Measurements from ENCODE around the gene COX5A.
"Not testable (repeated sequence)": the region's sequence is repeated elsewhere in the genome, so short reads cannot be mapped to it uniquely, and the experiment has no call there.

COX5A gene

DNA sequence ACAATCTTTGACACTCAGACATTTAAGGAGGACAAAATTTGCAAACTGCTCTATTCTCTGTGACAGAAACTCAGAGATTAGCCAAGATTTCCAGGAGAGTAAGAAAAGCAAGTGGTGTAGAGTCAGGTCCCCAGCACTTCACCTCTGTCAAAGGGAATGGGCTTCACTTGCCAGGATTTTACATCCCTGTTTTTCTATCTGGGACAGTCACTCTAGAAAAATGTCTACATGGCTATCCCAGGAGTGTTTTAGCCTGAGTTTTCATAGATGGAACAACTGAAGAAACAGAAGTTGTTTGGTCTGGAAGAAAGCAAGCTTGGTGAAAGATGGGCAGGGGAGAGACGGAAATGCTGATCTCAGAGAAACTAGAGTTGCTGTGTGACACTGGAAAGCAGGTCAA lies 34.2 kb downstream of the COX5A start:
- in situ Hi-C loops (cut with HindIII; ENCODE audit: low sequenced_read_pairs), result no loop called here
- TF ChIP-seq, protein P1, sequence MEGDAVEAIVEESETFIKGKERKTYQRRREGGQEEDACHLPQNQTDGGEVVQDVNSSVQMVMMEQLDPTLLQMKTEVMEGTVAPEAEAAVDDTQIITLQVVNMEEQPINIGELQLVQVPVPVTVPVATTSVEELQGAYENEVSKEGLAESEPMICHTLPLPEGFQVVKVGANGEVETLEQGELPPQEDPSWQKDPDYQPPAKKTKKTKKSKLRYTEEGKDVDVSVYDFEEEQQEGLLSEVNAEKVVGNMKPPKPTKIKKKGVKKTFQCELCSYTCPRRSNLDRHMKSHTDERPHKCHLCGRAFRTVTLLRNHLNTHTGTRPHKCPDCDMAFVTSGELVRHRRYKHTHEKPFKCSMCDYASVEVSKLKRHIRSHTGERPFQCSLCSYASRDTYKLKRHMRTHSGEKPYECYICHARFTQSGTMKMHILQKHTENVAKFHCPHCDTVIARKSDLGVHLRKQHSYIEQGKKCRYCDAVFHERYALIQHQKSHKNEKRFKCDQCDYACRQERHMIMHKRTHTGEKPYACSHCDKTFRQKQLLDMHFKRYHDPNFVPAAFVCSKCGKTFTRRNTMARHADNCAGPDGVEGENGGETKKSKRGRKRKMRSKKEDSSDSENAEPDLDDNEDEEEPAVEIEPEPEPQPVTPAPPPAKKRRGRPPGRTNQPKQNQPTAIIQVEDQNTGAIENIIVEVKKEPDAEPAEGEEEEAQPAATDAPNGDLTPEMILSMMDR (IDR thresholded peaks at IDR 0.05; ENCODE audit: low read depth, low read length), result no peak
- H3K4me3 ChIP-seq (ENCODE audit: low read depth, low read length), result no peak overlapping the region
- DNase-seq (ENCODE audit: low read depth, low spot score), result no peak

DNA sequence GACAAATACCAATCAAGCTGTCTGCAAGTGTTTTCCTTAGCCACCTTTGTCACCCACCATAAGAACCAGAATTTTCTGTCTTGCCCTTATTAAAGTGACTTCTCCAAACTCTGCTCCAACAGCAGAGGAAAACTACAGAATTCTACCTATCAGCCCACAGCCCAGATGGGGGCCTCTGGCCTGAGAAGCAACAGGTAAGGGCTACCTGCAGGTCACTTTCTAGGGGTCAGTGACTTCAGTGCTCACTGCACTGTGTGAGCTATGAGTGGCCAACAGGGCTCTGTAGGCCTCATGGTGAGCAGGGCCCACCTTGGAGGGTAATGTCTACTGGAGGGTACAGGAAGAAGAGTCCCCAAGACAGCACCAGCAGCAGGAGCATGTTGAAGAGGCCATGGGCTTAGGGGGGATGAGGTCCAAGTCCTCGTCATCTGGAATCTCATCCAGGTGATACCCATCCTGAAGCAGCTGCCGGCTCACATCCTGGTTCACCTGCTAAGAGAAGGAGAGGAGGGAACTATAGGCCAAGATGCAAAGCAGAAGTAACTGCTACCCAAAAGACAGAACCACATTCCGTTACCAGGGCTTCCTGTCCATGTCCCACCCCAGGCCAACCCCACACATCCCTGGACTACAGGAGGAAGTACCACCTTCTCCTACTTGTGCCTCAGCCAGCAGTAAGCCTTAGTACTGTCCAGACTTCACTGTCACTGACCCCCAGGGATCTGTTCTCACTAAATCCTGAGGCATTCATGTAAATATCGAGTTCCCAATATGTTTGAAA lies 35.4 kb downstream of the COX5A start:
- in situ Hi-C loops (cut with HindIII; ENCODE audit: low sequenced_read_pairs), result no loop called here
- DNase-seq (ENCODE audit: low read depth, low spot score), result no peak
- H3K4me3 ChIP-seq (ENCODE audit: low read depth, low read length), result no peak overlapping the region
- TF ChIP-seq, protein P1 (IDR thresholded peaks at IDR 0.05; ENCODE audit: low read depth, low read length), result no peak

DNA sequence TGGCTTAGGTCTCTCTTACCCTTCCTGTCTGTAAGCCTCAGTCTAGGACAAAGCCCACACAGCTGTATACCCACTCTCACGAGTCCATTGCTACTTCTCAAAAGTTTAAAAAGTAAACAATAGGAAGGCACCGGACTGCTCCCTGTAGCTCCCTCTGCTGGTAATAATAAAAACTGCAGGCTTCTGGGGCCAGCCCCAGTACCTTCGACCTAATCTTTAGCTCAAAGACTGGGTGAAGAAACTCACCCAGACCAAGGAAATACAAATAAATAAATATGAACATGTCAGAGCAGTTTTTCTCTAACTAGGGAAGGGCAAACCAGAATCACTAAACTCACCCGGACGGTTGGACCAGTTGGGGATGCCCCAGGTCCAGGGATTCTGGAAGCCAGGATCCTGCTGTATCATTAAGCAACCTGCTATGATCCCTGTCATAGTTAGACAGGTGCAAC lies 36.2 kb downstream of the COX5A start:
- DNase-seq (ENCODE audit: low read depth, low spot score), result peak; percentile 63
- in situ Hi-C loops (cut with HindIII; ENCODE audit: low sequenced_read_pairs), result no loop called here
- no peak overlapping the region for H3K4me3 ChIP-seq (ENCODE audit: low read depth, low read length)
- TF ChIP-seq, protein P1 (IDR thresholded peaks at IDR 0.05; ENCODE audit: low read depth, low read length), result peak; percentile 89

DNA sequence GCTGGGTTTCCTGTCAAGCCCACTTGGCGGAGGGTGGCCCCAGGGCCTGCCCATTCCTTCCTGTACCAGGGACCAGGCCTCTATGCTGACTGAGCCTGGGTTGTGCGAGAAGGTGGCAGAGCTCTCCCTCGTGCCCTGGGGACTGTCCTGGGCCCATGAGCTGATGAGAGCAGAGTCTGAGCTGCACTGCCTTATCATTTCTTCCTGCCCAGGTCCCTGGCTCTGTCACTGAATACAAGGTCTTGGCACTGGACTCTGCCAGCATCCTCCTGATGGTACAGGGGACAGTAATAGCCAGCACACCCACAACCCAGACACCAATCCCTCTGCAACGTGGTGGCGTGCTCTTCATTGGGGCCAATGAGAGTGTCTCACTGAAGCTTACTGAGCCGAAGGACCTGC lies 40.6 kb downstream of the COX5A start:
- TF ChIP-seq, protein P1 (IDR thresholded peaks at IDR 0.05; ENCODE audit: low read depth, low read length), result no peak
- DNase-seq (ENCODE audit: low read depth, low spot score), result no peak
- in situ Hi-C loops (cut with HindIII; ENCODE audit: low sequenced_read_pairs), result no loop called here
- H3K4me3 ChIP-seq (ENCODE audit: low read depth, low read length), result no peak overlapping the region

DNA sequence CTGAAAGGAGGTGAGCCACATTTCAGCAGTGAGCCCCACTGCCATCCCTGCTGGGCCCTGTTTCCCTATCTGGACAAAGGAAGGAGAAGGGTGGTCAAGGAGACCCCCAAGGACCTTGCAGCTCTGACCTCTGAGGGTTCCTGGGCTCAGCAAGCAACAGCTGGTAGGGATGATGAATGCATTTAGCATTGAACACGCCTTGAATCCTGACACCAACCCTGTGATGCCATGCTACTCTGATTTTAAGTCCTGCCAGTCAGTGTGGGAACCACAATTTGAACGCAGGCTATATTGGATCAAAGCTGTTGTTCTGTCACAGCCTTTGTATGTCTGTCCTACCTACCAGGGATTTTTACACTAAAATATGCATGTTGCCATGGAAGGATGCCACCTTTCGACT lies 41.6 kb downstream of the COX5A start:
- TF ChIP-seq, protein P1 (IDR thresholded peaks at IDR 0.05; ENCODE audit: low read depth, low read length), result no peak
- in situ Hi-C loops (cut with HindIII; ENCODE audit: low sequenced_read_pairs), result no loop called here
- H3K4me3 ChIP-seq (ENCODE audit: low read depth, low read length), result no peak overlapping the region
- DNase-seq (ENCODE audit: low read depth, low spot score), result no peak

DNA sequence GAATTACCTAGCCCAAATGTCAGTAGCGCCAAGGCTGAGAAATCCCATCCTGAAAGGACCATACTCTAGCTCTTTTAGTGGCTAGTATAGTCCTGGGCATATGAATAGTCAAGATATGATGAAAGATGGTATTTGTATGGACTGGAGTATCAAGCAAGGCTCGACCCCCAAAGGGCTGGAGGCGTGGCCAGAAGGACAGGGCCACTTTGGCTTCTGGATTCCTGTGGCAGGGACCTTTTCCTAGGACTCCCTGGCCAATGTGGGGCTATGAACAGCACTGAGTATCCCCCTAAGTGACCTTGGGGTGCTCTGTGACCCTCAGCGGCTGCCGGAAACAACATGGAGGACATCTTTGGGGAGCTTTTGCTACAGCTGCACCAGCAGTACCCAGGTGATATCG lies 42.0 kb downstream of the COX5A start:
- H3K4me3 ChIP-seq (ENCODE audit: low read depth, low read length), result no peak overlapping the region
- TF ChIP-seq, protein P1 (IDR thresholded peaks at IDR 0.05; ENCODE audit: low read depth, low read length), result no peak
- in situ Hi-C loops (cut with HindIII; ENCODE audit: low sequenced_read_pairs), result no loop called here
- DNase-seq (ENCODE audit: low read depth, low spot score), result no peak

DNA sequence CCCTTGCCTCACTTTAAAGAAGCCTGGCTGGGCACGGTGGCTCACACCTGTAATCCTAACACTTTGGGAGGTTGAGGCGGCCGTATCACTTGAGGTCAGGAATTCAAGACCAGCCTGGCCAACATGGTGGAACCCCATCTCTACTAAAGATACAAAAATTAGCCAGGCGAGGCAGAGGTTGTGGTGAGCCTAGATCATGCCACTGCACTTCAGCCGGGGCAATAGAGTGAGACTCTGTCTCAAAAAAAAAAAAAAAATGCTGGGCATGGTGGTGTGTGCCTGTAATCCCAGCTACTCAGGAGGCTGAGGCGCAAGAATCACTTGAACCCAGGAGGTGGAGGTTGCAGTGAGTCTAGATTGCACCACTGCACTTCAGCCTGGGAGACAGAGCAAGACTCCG lies 43.5 kb downstream of the COX5A start:
- DNase-seq (ENCODE audit: low read depth, low spot score); H3K4me3 ChIP-seq (ENCODE audit: low read depth, low read length); in situ Hi-C loops (cut with HindIII; ENCODE audit: low sequenced_read_pairs): not testable (repeated sequence)

Measured in astrocyte of the spinal cord (primary cell).